ENCODE data around the gene CORO7. TPM values are rescaled to one million over a fixed set of nuclear protein-coding genes. Genes with fewer than 3 reads are reported as not detected.
A peak's percentile ranks its signal among the peaks of the same experiment; 100 is the strongest.

Gene CORO7
- total RNA-seq, 1 donor = 17.7 TPM

DNA sequence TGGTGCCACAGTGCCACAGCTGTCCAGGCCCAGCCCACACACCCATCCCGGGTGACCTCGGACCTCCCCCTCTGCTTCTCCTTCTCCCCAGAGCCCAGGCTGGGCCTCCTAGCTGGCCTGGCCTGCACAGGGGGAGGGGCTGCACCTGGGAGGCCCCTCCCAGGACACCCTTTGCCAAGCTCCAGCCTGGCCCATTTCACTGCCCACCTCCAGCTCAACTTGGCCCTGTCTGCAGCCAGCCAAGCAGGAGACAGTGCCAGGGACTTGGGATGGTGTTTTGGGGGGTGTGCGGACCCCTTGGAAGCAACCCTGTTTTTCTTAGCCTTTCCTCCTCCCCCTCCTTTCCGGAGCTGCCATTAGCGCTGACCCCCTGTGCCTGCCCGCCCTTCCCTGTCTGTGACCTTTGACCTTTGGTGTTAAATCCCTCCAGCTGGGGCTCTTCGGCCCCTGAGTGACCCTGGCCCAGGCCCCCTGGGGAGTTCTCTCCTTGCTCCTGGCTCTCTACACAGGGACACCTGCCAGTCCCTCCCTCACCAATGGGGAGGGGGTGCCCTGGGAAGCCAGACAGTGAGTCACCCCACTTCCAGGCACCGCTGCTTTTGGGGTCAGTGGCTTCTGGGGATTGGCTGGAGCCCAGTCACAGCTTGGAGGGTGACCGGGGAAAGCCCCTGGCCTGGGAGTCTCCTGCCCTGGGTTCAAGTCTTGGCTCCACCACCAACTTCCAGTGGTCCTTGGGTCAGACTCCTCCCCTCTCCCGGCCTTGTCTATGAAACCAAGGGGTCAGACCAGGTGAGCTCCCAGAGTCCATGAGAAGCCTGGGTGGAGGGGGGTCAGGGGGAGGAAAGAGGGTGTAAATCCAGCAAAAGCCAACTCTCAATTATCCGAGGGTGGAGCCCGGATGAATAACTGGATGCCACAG is 98.6 kb downstream of the CORO7 start:
- no peaks in the 10 kb centered on the region for H3K36me3 ChIP-seq (ENCODE audit: insufficient read depth, low read length)
- H3K4me2 ChIP-seq (ENCODE audit: insufficient read depth, low read length) = peak overlapping the region; percentile 85
- H3K4me1 ChIP-seq (ENCODE audit: insufficient read depth, low read length) = peaks cover 40% of the 10 kb centered on the region
- peak overlapping the region; percentile 60 for H3K27ac ChIP-seq (ENCODE audit: low read depth, low read length)
- peak overlapping the region; percentile 89 for H3K4me3 ChIP-seq (ENCODE audit: insufficient read depth, low read length)
- H3K27me3 ChIP-seq (ENCODE audit: insufficient read depth, low read length) = no peaks in the 10 kb centered on the region
- peaks cover 66% of the 10 kb centered on the region for H3K79me2 ChIP-seq (ENCODE audit: insufficient read depth, low read length)
- H4K20me1 ChIP-seq (ENCODE audit: insufficient read depth, low read length) = peaks cover 56% of the 10 kb centered on the region
- DNase-seq (ENCODE audit: insufficient read length, low spot score, missing footprints) = peak; percentile 93
- no peak overlapping the region for H2AFZ ChIP-seq (ENCODE audit: low read length)
- H3K9me3 ChIP-seq (ENCODE audit: low read depth, low read length) = no peaks in the 10 kb centered on the region
- TF ChIP-seq CTCF (IDR thresholded peaks at IDR 0.05; ENCODE audit: extremely low read depth, low read depth, low read length) = no peak

- Histone ChIP-seq H3K4me1 (ENCODE audit: insufficient read depth, low read length) (peaks cover 40% of the 10 kb centered on the region), H2AFZ (ENCODE audit: low read length) (no peak overlapping the region), H3K27me3 (ENCODE audit: insufficient read depth, low read length) (no peaks in the 10 kb centered on the region)
Observed at GRCh38 chr16:4316864-4317531, 99.4 kb downstream of the CORO7 start.

GRCh38 chr16:4316108-4316863 is 100.1 kb downstream of the CORO7 start:
- H3K27me3 ChIP-seq (ENCODE audit: insufficient read depth, low read length) = no peaks in the 10 kb centered on the region
- no peak for TF ChIP-seq CTCF (IDR thresholded peaks at IDR 0.05; ENCODE audit: extremely low read depth, low read depth, low read length)
- H4K20me1 ChIP-seq (ENCODE audit: insufficient read depth, low read length) = peaks cover 48% of the 10 kb centered on the region
- H3K27ac ChIP-seq (ENCODE audit: low read depth, low read length) = peak overlapping the region; percentile 48
- H3K4me1 ChIP-seq (ENCODE audit: insufficient read depth, low read length) = peaks cover 40% of the 10 kb centered on the region
- H2AFZ ChIP-seq (ENCODE audit: low read length) = no peak overlapping the region
- peak overlapping the region; percentile 89 for H3K4me3 ChIP-seq (ENCODE audit: insufficient read depth, low read length)
- DNase-seq (ENCODE audit: insufficient read length, low spot score, missing footprints) = peak; percentile 94
- peaks cover 50% of the 10 kb centered on the region for H3K79me2 ChIP-seq (ENCODE audit: insufficient read depth, low read length)
- peak overlapping the region; percentile 85 for H3K4me2 ChIP-seq (ENCODE audit: insufficient read depth, low read length)
- no peaks in the 10 kb centered on the region for H3K9me3 ChIP-seq (ENCODE audit: low read depth, low read length)
- no peaks in the 10 kb centered on the region for H3K36me3 ChIP-seq (ENCODE audit: insufficient read depth, low read length)

More at GRCh38 chr16:4316864-4317531, 99.4 kb downstream of the CORO7 start:
- Histone ChIP-seq H3K36me3 (ENCODE audit: insufficient read depth, low read length) (no peaks in the 10 kb centered on the region), H3K79me2 (ENCODE audit: insufficient read depth, low read length) (peaks cover 58% of the 10 kb centered on the region), H3K9me3 (ENCODE audit: low read depth, low read length) (no peaks in the 10 kb centered on the region), H4K20me1 (ENCODE audit: insufficient read depth, low read length) (peaks cover 54% of the 10 kb centered on the region), H3K4me2 (ENCODE audit: insufficient read depth, low read length) (peak overlapping the region; percentile 85), H3K27ac (ENCODE audit: low read depth, low read length) (peak overlapping the region; percentile 48), H3K4me3 (ENCODE audit: insufficient read depth, low read length) (peak overlapping the region; percentile 89)
- peak; percentile 97 for DNase-seq (ENCODE audit: insufficient read length, low spot score, missing footprints)
- no peak for TF ChIP-seq CTCF (IDR thresholded peaks at IDR 0.05; ENCODE audit: extremely low read depth, low read depth, low read length)
